ENCODE data around the gene VPREB3.

The VPREB3 gene

GRCh38 chr22:23777776-23778576, 23.8 kb upstream of the VPREB3 start:
- H3K27me3 Mint-ChIP-seq = no peaks in the 10 kb centered on the region
- H3K9me3 Mint-ChIP-seq = no peaks in the 10 kb centered on the region
- DNase-seq (no peak), ATAC-seq (no peak)
- no peak overlapping the region for H3K27ac Mint-ChIP-seq
- H3K4me1 Mint-ChIP-seq = peaks cover 6% of the 10 kb centered on the region
- no peak overlapping the region for H3K4me3 Mint-ChIP-seq
- H3K36me3 Mint-ChIP-seq (ENCODE audit: low read depth) = no peaks in the 10 kb centered on the region

GRCh38 chr22:23775779-23776375, 21.7 kb upstream of the VPREB3 start:
- ATAC-seq (no peak), DNase-seq (no peak)
- Mint-ChIP-seq H3K36me3 (ENCODE audit: low read depth) (no peaks in the 10 kb centered on the region), H3K4me3 (no peak overlapping the region), H3K27me3 (no peaks in the 10 kb centered on the region), H3K4me1 (peaks cover 16% of the 10 kb centered on the region), H3K9me3 (no peaks in the 10 kb centered on the region), H3K27ac (no peak overlapping the region)

- no peaks in the 10 kb centered on the region for H3K9me3 Mint-ChIP-seq
- no peak overlapping the region for H3K27ac Mint-ChIP-seq
- no peak for ATAC-seq
- H3K36me3 Mint-ChIP-seq (ENCODE audit: low read depth) = no peaks in the 10 kb centered on the region
- peaks cover 20% of the 10 kb centered on the region for H3K4me1 Mint-ChIP-seq
- H3K27me3 Mint-ChIP-seq = no peaks in the 10 kb centered on the region
- no peak overlapping the region for H3K4me3 Mint-ChIP-seq
- no peak for DNase-seq
Measured at GRCh38 chr22:23774922-23775436, 20.8 kb upstream of the VPREB3 start.

GRCh38 chr22:23774114-23774921, 20.1 kb upstream of the VPREB3 start:
- Mint-ChIP-seq H3K27ac (no peak overlapping the region), H3K27me3 (no peaks in the 10 kb centered on the region), H3K4me3 (no peak overlapping the region), H3K36me3 (ENCODE audit: low read depth) (no peaks in the 10 kb centered on the region), H3K9me3 (no peaks in the 10 kb centered on the region), H3K4me1 (peaks cover 22% of the 10 kb centered on the region)
- ATAC-seq (no peak), DNase-seq (no peak)

GRCh38 chr22:23773483-23774113, 19.4 kb upstream of the VPREB3 start:
- no peaks in the 10 kb centered on the region for H3K9me3 Mint-ChIP-seq
- peak overlapping the region; percentile 47 for H3K4me3 Mint-ChIP-seq
- peaks cover 27% of the 10 kb centered on the region for H3K4me1 Mint-ChIP-seq
- no peaks in the 10 kb centered on the region for H3K27me3 Mint-ChIP-seq
- ATAC-seq (no peak), DNase-seq (no peak)
- no peak overlapping the region for H3K27ac Mint-ChIP-seq
- no peaks in the 10 kb centered on the region for H3K36me3 Mint-ChIP-seq (ENCODE audit: low read depth)

GRCh38 chr22:23772649-23773473, 18.6 kb upstream of the VPREB3 start, which contains the start of gene MMP11:
Gene MMP11, plus strand, starts transcription at chr22:23772849. Its CDS starts 22 bp downstream, at chr22:23772871.
- Mint-ChIP-seq H3K27me3 (no peaks in the 10 kb centered on the region), H3K4me3 (peak within 1 kb of the TSS; percentile 62), H3K4me1 (peaks cover 27% of the 10 kb centered on the region), H3K27ac (no peak within 1 kb of the TSS), H3K36me3 (ENCODE audit: low read depth) (no peaks in the 10 kb centered on the region), H3K9me3 (no peaks in the 10 kb centered on the region)
- peak; percentile 45 for ATAC-seq
- peak; percentile 58 for DNase-seq

- no peaks in the 10 kb centered on the region for H3K36me3 Mint-ChIP-seq (ENCODE audit: low read depth)
- peak overlapping the region; percentile 62 for H3K4me3 Mint-ChIP-seq
- H3K27me3 Mint-ChIP-seq = no peaks in the 10 kb centered on the region
- H3K4me1 Mint-ChIP-seq = peaks cover 27% of the 10 kb centered on the region
- no peak for DNase-seq
- no peaks in the 10 kb centered on the region for H3K9me3 Mint-ChIP-seq
- no peak for ATAC-seq
- no peak overlapping the region for H3K27ac Mint-ChIP-seq
Measured at GRCh38 chr22:23772315-23772648, 18.1 kb upstream of the VPREB3 start.

- Mint-ChIP-seq H3K4me3 (peak overlapping the region; percentile 36), H3K36me3 (ENCODE audit: low read depth) (peaks cover 7% of the 10 kb centered on the region), H3K27ac (no peak overlapping the region), H3K9me3 (no peaks in the 10 kb centered on the region), H3K4me1 (peaks cover 43% of the 10 kb centered on the region), H3K27me3 (no peaks in the 10 kb centered on the region)
- ATAC-seq = no peak
- DNase-seq = no peak
Measured at GRCh38 chr22:23769321-23769965, 15.2 kb upstream of the VPREB3 start.

GRCh38 chr22:23767673-23768548, 13.7 kb upstream of the VPREB3 start, which contains the start of gene CHCHD10:
Gene CHCHD10, minus strand, starts transcription at chr22:23767972. Its CDS starts 98 bp downstream, at chr22:23767874.
- Mint-ChIP-seq H3K27ac (peak within 1 kb of the TSS; percentile 78), H3K4me1 (peaks cover 52% of the 10 kb centered on the region), H3K9me3 (no peaks in the 10 kb centered on the region), H3K36me3 (ENCODE audit: low read depth) (peaks cover 9% of the 10 kb centered on the region), H3K4me3 (peak within 1 kb of the TSS; percentile 81), H3K27me3 (no peaks in the 10 kb centered on the region)
- ATAC-seq = peak; percentile 63
- peak; percentile 86 for DNase-seq

GRCh38 chr22:23767303-23767672, 13.1 kb upstream of the VPREB3 start:
- Mint-ChIP-seq H3K36me3 (ENCODE audit: low read depth) (peaks cover 9% of the 10 kb centered on the region), H3K4me1 (peaks cover 56% of the 10 kb centered on the region), H3K27me3 (no peaks in the 10 kb centered on the region), H3K9me3 (no peaks in the 10 kb centered on the region), H3K4me3 (peak overlapping the region; percentile 81), H3K27ac (peak overlapping the region; percentile 78)
- no peak for DNase-seq
- ATAC-seq = no peak

GRCh38 chr22:23764899-23765881, 11.0 kb upstream of the VPREB3 start:
- DNase-seq = no peak
- no peaks in the 10 kb centered on the region for H3K27me3 Mint-ChIP-seq
- no peaks in the 10 kb centered on the region for H3K9me3 Mint-ChIP-seq
- peak overlapping the region; percentile 42 for H3K4me3 Mint-ChIP-seq
- H3K4me1 Mint-ChIP-seq = peaks cover 47% of the 10 kb centered on the region
- peaks cover 9% of the 10 kb centered on the region for H3K36me3 Mint-ChIP-seq (ENCODE audit: low read depth)
- H3K27ac Mint-ChIP-seq = peak overlapping the region; percentile 42
- no peak for ATAC-seq

GRCh38 chr22:23763954-23764353, 9.7 kb upstream of the VPREB3 start:
- Mint-ChIP-seq H3K27ac (peak overlapping the region; percentile 72), H3K27me3 (no peaks in the 10 kb centered on the region), H3K9me3 (no peaks in the 10 kb centered on the region), H3K36me3 (ENCODE audit: low read depth) (peaks cover 9% of the 10 kb centered on the region), H3K4me1 (peaks cover 40% of the 10 kb centered on the region), H3K4me3 (peak overlapping the region; percentile 66)
- DNase-seq (no peak), ATAC-seq (peak; percentile 4)
